OCI-LY7 (cell line): ENCODE measurements around the gene ACADM. TPM values are rescaled to one million over a fixed set of nuclear protein-coding genes. Genes with fewer than 3 reads are reported as not detected.
"Not testable (repeated sequence)": the region's sequence is repeated elsewhere in the genome, so short reads cannot be mapped to it uniquely, and the experiment has no call there.

ENCODE experiments used
- BruUV-seq: library from RNA; stranded (reverse); fragments of 400-500 nt; replicated peaks from 2 replicates; lab custom pipeline; 2021; lab: Mats Ljungman, UMichigan
- CTCF ChIA-PET: fragments of 300-600 bp; sonication (Branson Sonifier 250); formaldehyde crosslinking; loops from one replicate; lab custom pipeline; 2022; ENCODE audit warnings: antibody characterized with exemption; ENCODE audit not compliant: unreplicated experiment; lab: Charles Lee
- POLR2A ChIA-PET: fragments of 300-600 bp; sonication (Branson Sonifier 250); formaldehyde crosslinking; loops from one replicate; lab custom pipeline; 2022; ENCODE audit warnings: antibody characterized with exemption; lab: Charles Lee
- DNase-seq: peaks from one replicate; pipeline ENCODE4 v3.0.0-alpha.2; 2015; ENCODE audit warnings: low spot score
- H2AFZ ChIP-seq: fragments of 200-600 bp; sonication (generic), shearing (Covaris generic); 2 replicates; pipeline ENCODE4 v1.6.1; 2014; ENCODE audit warnings: mild to moderate bottlenecking, antibody characterized with exemption, low read length, moderate library complexity
- H3K27ac ChIP-seq: fragments of 200-600 bp; sonication (generic); 2 replicates; pipeline ENCODE4 v1.5.1; 2014; ENCODE audit warnings: mixed run types, low read depth, mild to moderate bottlenecking, moderate library complexity, low read length, inconsistent platforms; ENCODE audit not compliant: poor library complexity, severe bottlenecking
- H3K36me3 ChIP-seq: fragments of 200-600 bp; sonication (generic); 2 replicates; pipeline ENCODE4 v1.6.1; 2014; ENCODE audit warnings: mild to moderate bottlenecking, antibody characterized with exemption, low read length, moderate library complexity, mixed read lengths; ENCODE audit not compliant: insufficient read depth
- H3K4me1 ChIP-seq: fragments of 200-600 bp; sonication (generic); 2 replicates; pipeline ENCODE4 v1.5.1; 2014; ENCODE audit warnings: mild to moderate bottlenecking, low read length; ENCODE audit not compliant: insufficient read depth, poor library complexity, severe bottlenecking
- H3K4me2 ChIP-seq: fragments of 200-600 bp; sonication (generic); 2 replicates; pipeline ENCODE4 v1.6.1; 2014; ENCODE audit warnings: mild to moderate bottlenecking, low read length
- H3K4me3 ChIP-seq: fragments of 200-600 bp; sonication (generic); 2 replicates; pipeline ENCODE4 v1.5.1; 2014; ENCODE audit warnings: mild to moderate bottlenecking, low read depth, low read length; ENCODE audit not compliant: poor library complexity, severe bottlenecking
- H3K79me2 ChIP-seq: fragments of 200-600 bp; sonication (generic); 2 replicates; pipeline ENCODE4 v1.6.1; 2016; ENCODE audit warnings: low read depth, mild to moderate bottlenecking, low read length, moderate library complexity, mixed read lengths; ENCODE audit not compliant: insufficient read depth
- H3K9me2 ChIP-seq: fragments of 200-600 bp; sonication (generic); 2 replicates; pipeline ENCODE4 v1.6.1; 2016; ENCODE audit warnings: mild to moderate bottlenecking, low read length, mixed read lengths; ENCODE audit not compliant: insufficient read depth
- H3K9me3 ChIP-seq: fragments of 200-600 bp; sonication (generic); 2 replicates; pipeline ENCODE4 v1.6.1; 2014; ENCODE audit warnings: mild to moderate bottlenecking, mixed run types, low read length, mixed read lengths
- H4K20me1 ChIP-seq: fragments of 200-600 bp; sonication (generic); 2 replicates; pipeline ENCODE4 v1.6.1; 2014; ENCODE audit warnings: mild to moderate bottlenecking, antibody characterized with exemption, low read length, moderate library complexity, mixed read lengths; ENCODE audit not compliant: insufficient read depth
- EZH2phosphoT487 ChIP-seq: fragments of 200-600 bp; sonication (generic); IDR thresholded peaks from 2 replicates; pipeline ENCODE4 v1.6.1; 2018; ENCODE audit warnings: low read depth, borderline replicate concordance, mild to moderate bottlenecking, mixed run types, antibody characterized with exemption, low read length, moderate library complexity, mixed read lengths
- intact Hi-C: fragments of 100-400 bp; cut with micrococcal nuclease; formaldehyde crosslinking; loops from one replicate; pipeline ENCODE4 v1.10.0; 2022; ENCODE audit not compliant: unreplicated experiment
- total RNA-seq, 2 experiments: library from RNA; depleted of rRNA in 1 of 2; stranded (reverse); fragments of >200 nt in 1 of 2; shearing (Covaris generic) in 1 of 2; gene quantifications; 2 replicates each; pipeline ENCODE4 v1.2.3, GENCODE V29; 2014 to 2022
- TF ChIP-seq, protein P1 (sequence below): fragments of 200-600 bp; sonication (generic); conservative IDR thresholded peaks from 2 replicates; pipeline ENCODE4 v1.5.1; 2014; ENCODE audit warnings: mild to moderate bottlenecking, antibody characterized with exemption, low read length, moderate library complexity, mixed read lengths

Gene ACADM
- total RNA-seq, 2 experiments from 2014 or later: 137 to 248 TPM

DNA sequence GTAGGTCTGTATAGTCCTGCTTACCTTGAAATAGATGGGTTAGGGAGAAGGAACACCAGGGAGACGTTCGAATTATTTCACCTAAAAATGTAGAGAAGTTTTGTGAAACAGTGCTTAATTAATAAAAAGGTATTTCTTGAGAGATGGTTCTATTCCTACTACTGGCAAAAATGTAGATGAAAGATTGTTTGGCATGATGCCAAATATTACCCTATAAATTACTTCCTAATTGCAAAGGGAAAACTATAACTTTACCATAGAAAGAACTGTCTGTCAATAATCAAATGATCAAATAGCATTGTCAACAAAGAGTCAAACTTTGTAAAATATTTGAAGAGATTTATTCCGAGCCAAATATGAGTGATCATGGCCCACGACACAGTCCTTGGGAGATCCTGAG, 4.2 kb upstream of the ACADM start:
- H3K9me2 ChIP-seq: no peaks in the 10 kb centered on the region
- peaks cover 12% of the 10 kb centered on the region for H3K79me2 ChIP-seq
- TF ChIP-seq EZH2phosphoT487: no peak
- TF ChIP-seq, protein P1, sequence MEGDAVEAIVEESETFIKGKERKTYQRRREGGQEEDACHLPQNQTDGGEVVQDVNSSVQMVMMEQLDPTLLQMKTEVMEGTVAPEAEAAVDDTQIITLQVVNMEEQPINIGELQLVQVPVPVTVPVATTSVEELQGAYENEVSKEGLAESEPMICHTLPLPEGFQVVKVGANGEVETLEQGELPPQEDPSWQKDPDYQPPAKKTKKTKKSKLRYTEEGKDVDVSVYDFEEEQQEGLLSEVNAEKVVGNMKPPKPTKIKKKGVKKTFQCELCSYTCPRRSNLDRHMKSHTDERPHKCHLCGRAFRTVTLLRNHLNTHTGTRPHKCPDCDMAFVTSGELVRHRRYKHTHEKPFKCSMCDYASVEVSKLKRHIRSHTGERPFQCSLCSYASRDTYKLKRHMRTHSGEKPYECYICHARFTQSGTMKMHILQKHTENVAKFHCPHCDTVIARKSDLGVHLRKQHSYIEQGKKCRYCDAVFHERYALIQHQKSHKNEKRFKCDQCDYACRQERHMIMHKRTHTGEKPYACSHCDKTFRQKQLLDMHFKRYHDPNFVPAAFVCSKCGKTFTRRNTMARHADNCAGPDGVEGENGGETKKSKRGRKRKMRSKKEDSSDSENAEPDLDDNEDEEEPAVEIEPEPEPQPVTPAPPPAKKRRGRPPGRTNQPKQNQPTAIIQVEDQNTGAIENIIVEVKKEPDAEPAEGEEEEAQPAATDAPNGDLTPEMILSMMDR: no peak
- intact Hi-C loops: no loop called here
- ChIA-PET POLR2A (no interaction called here), CTCF (no interaction called here)
- no peak overlapping the region for H3K4me3 ChIP-seq
- H3K36me3 ChIP-seq: no peaks in the 10 kb centered on the region; the same call in 1 of the 2 replicates
- no peaks in the 10 kb centered on the region for H3K9me3 ChIP-seq
- BruUV-seq: no TSS peak
- H3K4me1 ChIP-seq: peaks cover 4% of the 10 kb centered on the region
- DNase-seq: no peak
- no peaks in the 10 kb centered on the region; the same call in 1 of the 2 replicates for H4K20me1 ChIP-seq
- H2AFZ ChIP-seq: no peak overlapping the region
- no peak overlapping the region for H3K4me2 ChIP-seq
- no peak overlapping the region for H3K27ac ChIP-seq

GRCh38 chr1:75720820-75721219, 3.7 kb upstream of the ACADM start:
- no peaks in the 10 kb centered on the region for H3K9me2 ChIP-seq
- H3K4me2 ChIP-seq: no peak overlapping the region
- H3K9me3 ChIP-seq: no peaks in the 10 kb centered on the region
- H3K27ac ChIP-seq: no peak overlapping the region
- peaks cover 17% of the 10 kb centered on the region for H3K79me2 ChIP-seq
- BruUV-seq: no TSS peak
- H3K4me3 ChIP-seq: no peak overlapping the region
- intact Hi-C loops: no loop called here
- no peak overlapping the region for H2AFZ ChIP-seq
- POLR2A ChIA-PET: no interaction called here
- peaks cover 4% of the 10 kb centered on the region for H3K36me3 ChIP-seq
- DNase-seq: no peak
- no peak for TF ChIP-seq EZH2phosphoT487
- TF ChIP-seq, protein P1: no peak
- peaks cover 4% of the 10 kb centered on the region for H3K4me1 ChIP-seq
- H4K20me1 ChIP-seq: no peaks in the 10 kb centered on the region; the same call in 1 of the 2 replicates
- CTCF ChIA-PET: no interaction called here

DNA sequence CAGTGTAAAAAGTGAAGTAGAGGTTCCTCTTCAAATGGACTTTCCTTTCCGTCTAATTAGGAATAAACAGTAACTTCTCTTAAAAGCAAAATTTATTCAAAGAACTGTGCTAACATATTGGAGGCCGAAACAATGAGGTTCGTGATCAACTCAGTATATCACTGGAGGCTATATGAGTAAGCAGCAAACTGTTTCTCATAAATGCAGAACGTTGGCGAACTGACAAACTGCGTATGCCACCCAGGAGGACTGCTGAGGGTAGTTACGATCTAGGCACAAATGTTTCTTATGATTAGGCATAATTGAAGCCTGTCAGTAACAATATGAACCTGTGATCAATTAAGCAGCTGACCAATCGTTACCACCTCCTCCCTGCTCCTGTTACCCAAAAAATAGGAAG, 2.3 kb upstream of the ACADM start:
- H3K9me2 ChIP-seq, H2AFZ ChIP-seq, CTCF ChIA-PET, DNase-seq, BruUV-seq, H4K20me1 ChIP-seq, H3K4me2 ChIP-seq, H3K4me3 ChIP-seq, H3K27ac ChIP-seq, POLR2A ChIA-PET, H3K9me3 ChIP-seq, H3K36me3 ChIP-seq, intact Hi-C loops: not testable (repeated sequence)
- H3K4me1 ChIP-seq: peaks cover 10% of the 10 kb centered on the region
- H3K79me2 ChIP-seq: peaks cover 29% of the 10 kb centered on the region
